Gastrocnemius medialis (tissue), 4 donors: ENCODE data around the gene NOX5. TPM values are rescaled to one million over a fixed set of nuclear protein-coding genes. Genes with fewer than 3 reads are reported as not detected.

Experiments used
- ATAC-seq, 2 donors: fragments of 150-250 bp; one replicate each; pipeline ENCODE4 v1.9.1; 2016
- DNase-seq, 2 donors: peaks; one replicate each; pipeline ENCODE4 v3.0.0-alpha.2; 2019
- H3K27ac ChIP-seq, 4 donors: fragments of 200-600 bp; sonication (generic); 1 replicate in 1 of 4; 2 replicates in 3 of 4; pipeline ENCODE4 v1.5.1; 2016 to 2018; ENCODE audit warnings: mild to moderate bottlenecking in 2 of 4, moderate library complexity in 1 of 4
- H3K27me3 ChIP-seq, 3 donors: fragments of 200-600 bp; sonication (generic) in 2 of 3; 1 replicate in 1 of 3; 2 replicates in 2 of 3; pipeline versions ENCODE4 v1.5.1 to v1.6.0; 2016 to 2019; ENCODE audit warnings: mild to moderate bottlenecking in 1 of 3, moderate library complexity in 1 of 3
- H3K36me3 ChIP-seq, 2 donors: fragments of 200-600 bp; sonication (generic) in 1 of 2; one replicate each; pipeline ENCODE4 v1.5.1; 2017 to 2018
- H3K4me1 ChIP-seq, 2 donors: fragments of 200-600 bp; sonication (generic) in 1 of 2; one replicate each; pipeline ENCODE4 v1.5.1; 2016 to 2017; ENCODE audit warnings: mild to moderate bottlenecking in 2 of 2
- H3K4me3 ChIP-seq, 4 donors: fragments of 200-600 bp; sonication (generic) in 3 of 4; 1 replicate in 1 of 4; 2 replicates in 3 of 4; pipeline ENCODE4 v1.5.1; 2016 to 2019; ENCODE audit warnings: mild to moderate bottlenecking in 2 of 4
- H3K9me3 ChIP-seq, 3 donors: fragments of 200-600 bp; sonication (generic) in 2 of 3; 1 replicate in 1 of 3; 2 replicates in 2 of 3; pipeline ENCODE4 v1.5.1; 2016 to 2019
- CTCF ChIP-seq, 5 experiments: fragments of 450-650 bp in 3 of 5; fragments of 200-600 bp in 2 of 5; sonication (generic) in 2 of 5; IDR thresholded peaks in 4 of 5; conservative IDR thresholded peaks in 1 of 5; 1 replicate in 4 of 5; 2 replicates in 1 of 5; pipeline ENCODE4 v1.5.1; 2016 to 2019; ENCODE audit warnings: antibody characterized with exemption in 5 of 5, mild to moderate bottlenecking in 3 of 5, moderate library complexity in 3 of 5
- POLR2A ChIP-seq, 2 donors: fragments of 450-650 bp; IDR thresholded peaks; one replicate each; pipeline ENCODE4 v1.6.1; 2017; ENCODE audit warnings: antibody characterized with exemption in 2 of 2, mild to moderate bottlenecking in 2 of 2, moderate library complexity in 2 of 2
- in situ Hi-C, 4 donors: fragments of 200-750 bp; cut with MboI; loops; one replicate each; pipeline versions ENCODE4 v1.15.0 to v1.8.0; 2017; ENCODE audit warnings: low sequenced_read_pairs in 4 of 4
- intact Hi-C: fragments of 100-400 bp; cut with DNase I; formaldehyde crosslinking; loops from one replicate; pipeline ENCODE4 v1.15.1; 2023; ENCODE audit warnings: low total_unique reads
- total RNA-seq, 4 donors: library from RNA; depleted of rRNA; stranded (reverse); fragments of >200 nt; gene quantifications; one replicate each; pipeline versions ENCODE4 v1.1.0 to v1.2.3, GENCODE V29; 2016

Gene NOX5
- total RNA-seq, 4 donors from 2014 or later, result not detected

DNA sequence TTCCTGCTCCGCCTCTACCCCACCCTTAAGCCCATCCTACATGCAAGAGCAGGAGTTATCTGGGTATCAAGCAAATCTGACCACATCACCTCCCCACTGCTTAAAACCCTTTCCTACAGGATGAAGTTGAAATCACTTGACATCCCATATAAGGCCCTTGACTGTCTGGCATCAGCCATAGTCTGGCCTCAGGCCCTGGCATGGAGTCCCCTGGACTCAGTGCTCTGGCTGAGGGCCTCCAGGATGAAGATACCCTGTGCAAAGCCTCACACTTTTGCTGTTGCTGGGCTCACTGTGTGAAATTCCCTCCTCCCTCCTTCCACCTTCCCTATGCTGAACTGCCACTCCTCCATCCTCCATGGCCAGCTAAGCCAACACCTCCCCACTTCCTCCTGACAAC lies 80.8 kb downstream of the NOX5 start:
- in situ Hi-C loops (no loop called here), intact Hi-C loops (no loop called here)
- Histone ChIP-seq H3K36me3 (no peaks in the 10 kb centered on the region), H3K4me3 (no peak overlapping the region), H3K27ac (no peak overlapping the region), H3K4me1 (no peaks in the 10 kb centered on the region), H3K27me3 (peaks cover 0 to 3% (median 0%) of the 10 kb centered on the region in 3 donors), H3K9me3 (no peaks in the 10 kb centered on the region)
- DNase-seq (no peak), ATAC-seq (no peak)
- TF ChIP-seq POLR2A (IDR thresholded peaks at IDR 0.05) (no peak), CTCF (IDR thresholded peaks at IDR 0.05 in 4 of 5, conservative IDR thresholded peaks at IDR 0.05 in 1 of 5) (no peak)

DNA sequence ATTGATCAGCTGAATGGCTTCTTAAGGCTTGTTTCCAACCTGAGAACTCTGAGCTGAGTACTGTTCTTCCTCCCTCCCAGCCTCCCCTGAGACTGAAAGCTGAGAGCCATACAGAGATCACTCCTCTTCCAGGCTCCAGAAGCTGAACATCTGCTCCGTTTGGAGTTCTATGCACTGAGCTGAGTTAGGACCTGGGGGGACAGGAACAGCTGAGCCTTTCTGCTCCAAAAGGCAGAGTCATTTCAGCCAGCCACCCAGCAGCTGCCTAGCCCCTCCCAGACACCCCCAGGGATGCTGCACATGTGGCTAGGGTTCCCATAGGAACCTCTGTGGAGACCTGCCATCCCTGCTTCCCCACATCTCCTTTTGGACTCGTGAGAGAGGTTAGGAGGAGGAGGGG lies 81.7 kb downstream of the NOX5 start:
- Histone ChIP-seq H3K36me3 (no peaks in the 10 kb centered on the region), H3K4me1 (no peaks in the 10 kb centered on the region), H3K27me3 (peaks cover 0 to 3% (median 0%) of the 10 kb centered on the region in 3 donors), H3K9me3 (no peaks in the 10 kb centered on the region), H3K27ac (no peak overlapping the region), H3K4me3 (no peak overlapping the region)
- no peak for DNase-seq
- in situ Hi-C loops, result no loop called here
- peak in 1 of 2 donors; percentile 26 for ATAC-seq
- TF ChIP-seq CTCF (IDR thresholded peaks at IDR 0.05 in 4 of 5, conservative IDR thresholded peaks at IDR 0.05 in 1 of 5), result no peak
- intact Hi-C loops, result no loop called here

DNA sequence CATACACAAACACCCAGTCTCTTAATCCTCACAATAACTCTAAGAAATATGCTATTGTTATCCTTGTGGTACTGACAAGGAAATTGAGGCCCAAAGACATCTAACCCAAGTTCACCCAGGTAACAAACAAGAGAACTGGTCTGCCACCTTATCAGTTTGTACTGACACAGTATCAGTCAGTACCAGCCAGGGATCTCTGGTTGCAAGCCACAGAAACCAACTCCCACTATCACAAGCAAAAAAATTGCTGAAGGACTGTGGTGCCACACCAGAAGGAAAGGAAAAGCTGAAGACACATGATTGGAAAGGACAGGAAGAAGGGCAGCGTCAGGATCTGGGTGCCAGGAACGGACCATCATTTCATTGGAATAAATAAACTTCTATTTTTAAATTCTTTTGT lies 82.1 kb downstream of the NOX5 start:
- Histone ChIP-seq H3K9me3 (no peaks in the 10 kb centered on the region), H3K36me3 (no peaks in the 10 kb centered on the region), H3K4me3 (no peak overlapping the region), H3K27ac (no peak overlapping the region), H3K4me1 (no peaks in the 10 kb centered on the region), H3K27me3 (peaks cover 0 to 3% (median 0%) of the 10 kb centered on the region in 3 donors)
- in situ Hi-C loops (no loop called here), intact Hi-C loops (no loop called here)
- TF ChIP-seq POLR2A (IDR thresholded peaks at IDR 0.05), result no peak
- TF ChIP-seq CTCF (IDR thresholded peaks at IDR 0.05 in 4 of 5, conservative IDR thresholded peaks at IDR 0.05 in 1 of 5), result no peak
- DNase-seq, result no peak
- no peak for ATAC-seq

DNA sequence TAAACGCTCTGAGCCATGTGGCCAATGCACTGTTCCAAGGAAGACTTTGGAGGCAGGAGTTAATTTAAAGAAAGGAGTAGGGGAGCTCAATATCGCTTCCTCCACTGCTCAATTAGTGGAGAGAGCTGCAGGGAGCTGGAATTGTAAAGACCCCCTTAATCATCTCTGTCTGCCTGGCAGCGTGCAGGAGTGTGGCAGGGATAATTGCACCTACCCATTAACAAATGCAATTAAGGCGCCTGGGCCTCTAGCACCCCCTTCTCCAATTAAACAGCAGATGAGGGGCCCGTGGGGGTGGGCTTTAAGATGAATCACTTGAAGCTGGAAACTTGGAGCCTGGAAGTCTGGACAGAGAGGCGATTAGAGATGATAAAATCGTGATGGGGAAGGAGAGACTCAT lies 84.3 kb downstream of the NOX5 start:
- Histone ChIP-seq H3K4me3 (no peak overlapping the region), H3K4me1 (no peaks in the 10 kb centered on the region), H3K36me3 (no peaks in the 10 kb centered on the region), H3K27ac (no peak overlapping the region), H3K27me3 (peaks cover 0 to 3% (median 0%) of the 10 kb centered on the region in 3 donors), H3K9me3 (no peaks in the 10 kb centered on the region)
- TF ChIP-seq POLR2A (IDR thresholded peaks at IDR 0.05), result no peak
- no peak for TF ChIP-seq CTCF (IDR thresholded peaks at IDR 0.05 in 4 of 5, conservative IDR thresholded peaks at IDR 0.05 in 1 of 5)
- in situ Hi-C loops (no loop called here), intact Hi-C loops (no loop called here)
- DNase-seq (no peak), ATAC-seq (no peak)

GRCh38 chr15:69099941-69100340 lies 85.4 kb downstream of the NOX5 start:
- in situ Hi-C loops, result no loop called here
- Histone ChIP-seq H3K27me3 (peaks cover 0 to 3% (median 0%) of the 10 kb centered on the region in 3 donors), H3K27ac (no peak overlapping the region), H3K4me3 (no peak overlapping the region), H3K9me3 (no peaks in the 10 kb centered on the region), H3K36me3 (no peaks in the 10 kb centered on the region), H3K4me1 (no peaks in the 10 kb centered on the region)
- ATAC-seq, result no peak
- intact Hi-C loops, result no loop called here
- no peak for TF ChIP-seq POLR2A (IDR thresholded peaks at IDR 0.05)
- no peak for TF ChIP-seq CTCF (IDR thresholded peaks at IDR 0.05 in 4 of 5, conservative IDR thresholded peaks at IDR 0.05 in 1 of 5)
- DNase-seq, result no peak
